Liver (tissue), 9 donors: Measurements from ENCODE around the gene NUP50. TPM values are rescaled to one million over a fixed set of nuclear protein-coding genes. Genes with fewer than 3 reads are reported as not detected.

Source experiments
- DNase-seq: peaks from one replicate; pipeline ENCODE4 v3.0.0-alpha.2; 2017; ENCODE audit warnings: low spot score
- H3K27ac ChIP-seq, 2 donors: one replicate each; pipeline ENCODE4 v1.7.0; 2013; ENCODE audit warnings: inconsistent platforms in 2 of 2, low read length in 2 of 2, control low read depth in 1 of 2, low read depth in 1 of 2, mild to moderate bottlenecking in 1 of 2
- H3K27me3 ChIP-seq, 4 donors: one replicate each; pipeline versions ENCODE4 v1.6.1 to v1.7.0; 2013; ENCODE audit warnings: low read length in 3 of 4, inconsistent platforms in 1 of 4, mild to moderate bottlenecking in 1 of 4, moderate library complexity in 1 of 4; ENCODE audit not compliant: control insufficient read depth in 4 of 4, insufficient read depth in 4 of 4
- H3K36me3 ChIP-seq, 4 donors: one replicate each; pipeline versions ENCODE4 v1.6.1 to v1.7.0; 2013; ENCODE audit warnings: low read length in 3 of 4, mild to moderate bottlenecking in 3 of 4, low read depth in 1 of 4, moderate library complexity in 1 of 4; ENCODE audit not compliant: control insufficient read depth in 4 of 4, insufficient read depth in 3 of 4
- H3K4me1 ChIP-seq, 4 donors: one replicate each; pipeline versions ENCODE4 v1.6.1 to v1.7.0; 2013; ENCODE audit warnings: low read length in 3 of 4, mild to moderate bottlenecking in 3 of 4, moderate library complexity in 1 of 4; ENCODE audit not compliant: control insufficient read depth in 4 of 4, insufficient read depth in 4 of 4
- H3K4me3 ChIP-seq, 3 donors: one replicate each; pipeline versions ENCODE4 v1.6.1 to v1.7.0; 2013; ENCODE audit warnings: low read length in 3 of 3, control low read depth in 1 of 3, low read depth in 1 of 3, mild to moderate bottlenecking in 1 of 3
- H3K9ac ChIP-seq, 2 donors: one replicate each; pipeline ENCODE4 v1.7.0; 2013; ENCODE audit warnings: low read length in 2 of 2, mild to moderate bottlenecking in 2 of 2, moderate library complexity in 2 of 2, control low read depth in 1 of 2, low read depth in 1 of 2
- H3K9me3 ChIP-seq, 4 donors: one replicate each; pipeline versions ENCODE4 v1.6.1 to v1.7.0; 2013; ENCODE audit warnings: low read length in 3 of 4; ENCODE audit not compliant: control insufficient read depth in 4 of 4
- CTCF ChIP-seq: fragments of 150-350 bp; IDR thresholded peaks from 2 replicates; pipeline ENCODE4 v1.5.1; 2017; ENCODE audit warnings: improper control_type of control experiment, low read depth, low read length; ENCODE audit not compliant: missing input control
- EGR1 ChIP-seq, 2 donors: IDR thresholded peaks; 2 replicates each; pipeline ENCODE4 v1.6.1; 2016 to 2018; ENCODE audit warnings: antibody characterized with exemption in 2 of 2, low read depth in 2 of 2
- FOXA1 ChIP-seq: IDR thresholded peaks from 2 replicates; pipeline ENCODE4 v1.6.1; 2016; ENCODE audit warnings: antibody characterized with exemption
- FOXA2 ChIP-seq: IDR thresholded peaks from 2 replicates; pipeline ENCODE4 v1.6.1; 2016; ENCODE audit warnings: antibody characterized with exemption
- GABPA ChIP-seq, 2 donors: IDR thresholded peaks in 1 of 2; conservative IDR thresholded peaks in 1 of 2; 2 replicates each; pipeline ENCODE4 v1.6.1; 2016; ENCODE audit warnings: antibody characterized with exemption in 2 of 2, mild to moderate bottlenecking in 1 of 2, moderate library complexity in 1 of 2
- HNF4A ChIP-seq, 2 donors: conservative IDR thresholded peaks; 2 replicates each; pipeline ENCODE4 v1.6.1; 2016; ENCODE audit warnings: antibody characterized with exemption in 2 of 2, mild to moderate bottlenecking in 2 of 2
- HNF4G ChIP-seq: IDR thresholded peaks from 2 replicates; pipeline ENCODE4 v1.6.1; 2016; ENCODE audit warnings: antibody characterized with exemption
- JUND ChIP-seq, 2 donors: IDR thresholded peaks; 2 replicates each; pipeline ENCODE4 v1.6.1; 2016; ENCODE audit warnings: antibody characterized with exemption in 2 of 2
- NR2F2 ChIP-seq: IDR thresholded peaks from 2 replicates; pipeline ENCODE4 v1.6.1; 2016; ENCODE audit warnings: antibody characterized with exemption
- RAD21 ChIP-seq, 2 donors: IDR thresholded peaks; 2 replicates each; pipeline ENCODE4 v1.6.1; 2016; ENCODE audit warnings: antibody characterized with exemption in 2 of 2, mild to moderate bottlenecking in 2 of 2
- RXRA ChIP-seq, 2 donors: IDR thresholded peaks; 2 replicates each; pipeline ENCODE4 v1.6.1; 2017 to 2018; ENCODE audit warnings: antibody characterized with exemption in 2 of 2, mild to moderate bottlenecking in 1 of 2
- SP1 ChIP-seq: IDR thresholded peaks from 2 replicates; pipeline ENCODE4 v1.6.1; 2018; ENCODE audit warnings: antibody characterized with exemption, mild to moderate bottlenecking
- TAF1 ChIP-seq: conservative IDR thresholded peaks from 2 replicates; pipeline ENCODE4 v1.6.1; 2016; ENCODE audit warnings: antibody characterized with exemption, mild to moderate bottlenecking
- YY1 ChIP-seq: IDR thresholded peaks from 2 replicates; pipeline ENCODE4 v1.6.1; 2016; ENCODE audit warnings: antibody characterized with exemption, mild to moderate bottlenecking
- whole genome bisulfite sequencing: extraction: QIAGEN DNeasy Blood & Tissue Kit; methylation state at CpG from one replicate; pipeline ENCODE4 v1.1.7; 2013; 5-methylcytosine and 5-hydroxymethylcytosine counted together
- polyA plus RNA-seq, 2 donors: library from polyadenylated mRNA; stranded (reverse) in 1 of 2; unstranded in 1 of 2; fragments of 200-250 nt in 1 of 2; fragments of >200 nt in 1 of 2; fragmentation: Nextera tagmentation in 1 of 2; extraction: Ambion mirVana in 1 of 2; gene quantifications; one replicate each; pipeline versions ENCODE4 v1.2.1 to v1.2.3, GENCODE V29; 2013 to 2015
- total RNA-seq, 2 donors: library from RNA; depleted of rRNA; stranded (reverse); fragments of >200 nt; gene quantifications; one replicate each; pipeline ENCODE4 v1.2.3, GENCODE V29; 2014
- TF ChIP-seq, protein P1 (sequence below): IDR thresholded peaks from 2 replicates; pipeline ENCODE4 v1.6.1; 2016; ENCODE audit warnings: antibody characterized with exemption
- TF ChIP-seq, protein P2 (sequence below): IDR thresholded peaks from 2 replicates; pipeline ENCODE4 v1.6.1; 2016; ENCODE audit warnings: antibody characterized with exemption, mild to moderate bottlenecking
- TF ChIP-seq, protein P3 (sequence below): IDR thresholded peaks from 2 replicates; pipeline ENCODE4 v1.6.1; 2016; ENCODE audit warnings: antibody characterized with exemption
- TF ChIP-seq, protein P4 (sequence below): IDR thresholded peaks from 2 replicates; pipeline ENCODE4 v1.6.1; 2016; ENCODE audit warnings: antibody characterized with exemption
- donor health status: healthy.
- donor health status: healthy.
- donor health status: healthy.
- donor health status: healthy.
- donor health status: healthy.

NUP50 gene
- total and polyA plus RNA-seq, 4 donors, result 8.7 to 48.2 (median 24.8) TPM

GRCh38 chr22:45208993-45209838, 45.5 kb downstream of the NUP50 start:
- TF ChIP-seq FOXA2 (no peak), CTCF (peak; percentile 39), HNF4A (conservative IDR thresholded peaks at IDR 0.05) (no peak)
- Histone ChIP-seq H3K9me3 (no peaks in the 10 kb centered on the region), H3K9ac (no peak overlapping the region), H3K4me1 (peaks cover 0 to 3% (median 0%) of the 10 kb centered on the region in 4 donors), H3K36me3 (peaks cover 0 to 19% (median 6%) of the 10 kb centered on the region in 4 donors), H3K27me3 (no peaks in the 10 kb centered on the region), H3K4me3 (no peak overlapping the region), H3K27ac (no peak overlapping the region)
- DNase-seq, result no peak
- 78% methylated on average over 29 of the region's 29 CpGs for WGBS

DNA sequence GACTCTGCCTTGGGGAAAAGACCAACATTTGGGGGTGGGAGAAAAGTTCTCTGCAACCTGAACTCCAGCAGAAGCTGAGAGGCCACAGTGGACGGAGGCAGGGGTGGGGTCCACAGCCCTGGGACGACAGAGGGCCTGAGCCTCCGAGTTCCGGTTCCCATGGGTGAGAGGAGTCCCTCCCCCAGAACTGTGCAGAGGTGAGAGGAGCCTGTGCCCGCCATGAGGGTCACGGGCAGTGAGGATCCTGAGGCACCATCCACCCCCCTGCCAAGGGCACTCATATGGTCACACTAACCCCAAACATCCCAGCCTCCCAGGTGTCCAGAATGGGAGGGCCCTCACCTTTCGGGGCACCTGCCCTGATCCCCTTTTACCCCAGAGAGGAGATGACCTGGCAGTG, 46.4 kb downstream of the NUP50 start:
- Histone ChIP-seq H3K27ac (no peak overlapping the region), H3K27me3 (no peaks in the 10 kb centered on the region), H3K4me3 (no peak overlapping the region), H3K9ac (no peak overlapping the region), H3K36me3 (peaks cover 0 to 9% (median 3%) of the 10 kb centered on the region in 4 donors), H3K4me1 (peaks cover 0 to 3% (median 0%) of the 10 kb centered on the region in 4 donors), H3K9me3 (no peaks in the 10 kb centered on the region)
- no peak for DNase-seq
- WGBS, result 95% methylated on average over 7 of the region's 7 CpGs
- TF ChIP-seq, protein P1, sequence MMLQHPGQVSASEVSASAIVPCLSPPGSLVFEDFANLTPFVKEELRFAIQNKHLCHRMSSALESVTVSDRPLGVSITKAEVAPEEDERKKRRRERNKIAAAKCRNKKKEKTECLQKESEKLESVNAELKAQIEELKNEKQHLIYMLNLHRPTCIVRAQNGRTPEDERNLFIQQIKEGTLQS, result no peak
- TF ChIP-seq HNF4A (conservative IDR thresholded peaks at IDR 0.05), result no peak
- no peak for TF ChIP-seq EGR1 (IDR thresholded peaks at IDR 0.05; ENCODE audit: low read depth in 2 of 2)
- TF ChIP-seq HNF4G, result no peak
- TF ChIP-seq, protein P2, sequence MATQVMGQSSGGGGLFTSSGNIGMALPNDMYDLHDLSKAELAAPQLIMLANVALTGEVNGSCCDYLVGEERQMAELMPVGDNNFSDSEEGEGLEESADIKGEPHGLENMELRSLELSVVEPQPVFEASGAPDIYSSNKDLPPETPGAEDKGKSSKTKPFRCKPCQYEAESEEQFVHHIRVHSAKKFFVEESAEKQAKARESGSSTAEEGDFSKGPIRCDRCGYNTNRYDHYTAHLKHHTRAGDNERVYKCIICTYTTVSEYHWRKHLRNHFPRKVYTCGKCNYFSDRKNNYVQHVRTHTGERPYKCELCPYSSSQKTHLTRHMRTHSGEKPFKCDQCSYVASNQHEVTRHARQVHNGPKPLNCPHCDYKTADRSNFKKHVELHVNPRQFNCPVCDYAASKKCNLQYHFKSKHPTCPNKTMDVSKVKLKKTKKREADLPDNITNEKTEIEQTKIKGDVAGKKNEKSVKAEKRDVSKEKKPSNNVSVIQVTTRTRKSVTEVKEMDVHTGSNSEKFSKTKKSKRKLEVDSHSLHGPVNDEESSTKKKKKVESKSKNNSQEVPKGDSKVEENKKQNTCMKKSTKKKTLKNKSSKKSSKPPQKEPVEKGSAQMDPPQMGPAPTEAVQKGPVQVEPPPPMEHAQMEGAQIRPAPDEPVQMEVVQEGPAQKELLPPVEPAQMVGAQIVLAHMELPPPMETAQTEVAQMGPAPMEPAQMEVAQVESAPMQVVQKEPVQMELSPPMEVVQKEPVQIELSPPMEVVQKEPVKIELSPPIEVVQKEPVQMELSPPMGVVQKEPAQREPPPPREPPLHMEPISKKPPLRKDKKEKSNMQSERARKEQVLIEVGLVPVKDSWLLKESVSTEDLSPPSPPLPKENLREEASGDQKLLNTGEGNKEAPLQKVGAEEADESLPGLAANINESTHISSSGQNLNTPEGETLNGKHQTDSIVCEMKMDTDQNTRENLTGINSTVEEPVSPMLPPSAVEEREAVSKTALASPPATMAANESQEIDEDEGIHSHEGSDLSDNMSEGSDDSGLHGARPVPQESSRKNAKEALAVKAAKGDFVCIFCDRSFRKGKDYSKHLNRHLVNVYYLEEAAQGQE, result no peak
- TF ChIP-seq SP1, result no peak
- TF ChIP-seq, protein P3, sequence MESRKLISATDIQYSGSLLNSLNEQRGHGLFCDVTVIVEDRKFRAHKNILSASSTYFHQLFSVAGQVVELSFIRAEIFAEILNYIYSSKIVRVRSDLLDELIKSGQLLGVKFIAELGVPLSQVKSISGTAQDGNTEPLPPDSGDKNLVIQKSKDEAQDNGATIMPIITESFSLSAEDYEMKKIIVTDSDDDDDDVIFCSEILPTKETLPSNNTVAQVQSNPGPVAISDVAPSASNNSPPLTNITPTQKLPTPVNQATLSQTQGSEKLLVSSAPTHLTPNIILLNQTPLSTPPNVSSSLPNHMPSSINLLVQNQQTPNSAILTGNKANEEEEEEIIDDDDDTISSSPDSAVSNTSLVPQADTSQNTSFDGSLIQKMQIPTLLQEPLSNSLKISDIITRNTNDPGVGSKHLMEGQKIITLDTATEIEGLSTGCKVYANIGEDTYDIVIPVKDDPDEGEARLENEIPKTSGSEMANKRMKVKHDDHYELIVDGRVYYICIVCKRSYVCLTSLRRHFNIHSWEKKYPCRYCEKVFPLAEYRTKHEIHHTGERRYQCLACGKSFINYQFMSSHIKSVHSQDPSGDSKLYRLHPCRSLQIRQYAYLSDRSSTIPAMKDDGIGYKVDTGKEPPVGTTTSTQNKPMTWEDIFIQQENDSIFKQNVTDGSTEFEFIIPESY, result no peak
- TF ChIP-seq, protein P4, sequence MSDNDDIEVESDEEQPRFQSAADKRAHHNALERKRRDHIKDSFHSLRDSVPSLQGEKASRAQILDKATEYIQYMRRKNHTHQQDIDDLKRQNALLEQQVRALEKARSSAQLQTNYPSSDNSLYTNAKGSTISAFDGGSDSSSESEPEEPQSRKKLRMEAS, result no peak
- no peak for TF ChIP-seq GABPA (IDR thresholded peaks at IDR 0.05 in 1 of 2, conservative IDR thresholded peaks at IDR 0.05 in 1 of 2)
- TF ChIP-seq RAD21 (IDR thresholded peaks at IDR 0.05), result no peak
- no peak for TF ChIP-seq CTCF
- no peak for TF ChIP-seq FOXA2
- no peak for TF ChIP-seq FOXA1
- TF ChIP-seq YY1, result no peak
- TF ChIP-seq RXRA (IDR thresholded peaks at IDR 0.05), result no peak
- TF ChIP-seq TAF1, result no peak
- no peak for TF ChIP-seq NR2F2
- TF ChIP-seq JUND (IDR thresholded peaks at IDR 0.05), result no peak
